ENCODE results near the gene MAP7D2.
"Not testable (repeated sequence)": the region's sequence is repeated elsewhere in the genome, so short reads cannot be mapped to it uniquely, and the experiment has no call there.

MAP7D2 gene

DNA sequence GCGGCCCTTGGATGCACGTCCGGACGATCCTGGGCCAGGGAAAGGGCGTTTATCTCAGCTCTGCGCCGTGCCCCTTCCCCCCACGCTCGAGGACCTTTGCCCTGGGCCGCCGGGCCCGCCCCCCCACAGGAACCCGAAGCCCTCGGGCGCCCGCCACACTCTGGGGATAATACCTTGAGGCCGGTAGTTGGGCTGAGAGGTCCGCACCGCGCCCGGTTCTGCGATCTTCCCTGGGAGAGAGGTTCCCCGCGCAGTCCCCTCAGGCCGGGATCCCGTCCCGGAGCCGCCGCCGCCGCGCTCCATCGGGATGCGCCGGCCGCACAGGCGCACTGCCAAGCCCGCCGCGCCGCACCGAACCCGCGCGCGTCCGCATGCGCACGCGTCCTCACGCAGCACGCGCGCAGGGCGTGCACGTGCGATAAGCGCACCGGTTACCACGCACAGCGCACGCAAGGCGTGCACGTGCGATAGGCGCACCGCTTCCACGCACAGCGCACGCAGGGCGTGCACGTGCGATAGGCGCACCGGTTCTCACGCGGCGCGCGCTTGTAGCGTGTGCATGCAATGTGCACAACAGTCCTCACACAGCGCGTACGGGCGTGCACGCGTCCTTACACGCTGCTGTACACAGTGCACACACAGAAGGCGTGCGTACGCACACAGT is at the start of gene MAP7D2:
MAP7D2 (minus strand) TSS at position 331 of the 664 bp plus-strand sequence; CDS start at position 303, 28 bp downstream.
- DNase-seq, result no peak

DNA sequence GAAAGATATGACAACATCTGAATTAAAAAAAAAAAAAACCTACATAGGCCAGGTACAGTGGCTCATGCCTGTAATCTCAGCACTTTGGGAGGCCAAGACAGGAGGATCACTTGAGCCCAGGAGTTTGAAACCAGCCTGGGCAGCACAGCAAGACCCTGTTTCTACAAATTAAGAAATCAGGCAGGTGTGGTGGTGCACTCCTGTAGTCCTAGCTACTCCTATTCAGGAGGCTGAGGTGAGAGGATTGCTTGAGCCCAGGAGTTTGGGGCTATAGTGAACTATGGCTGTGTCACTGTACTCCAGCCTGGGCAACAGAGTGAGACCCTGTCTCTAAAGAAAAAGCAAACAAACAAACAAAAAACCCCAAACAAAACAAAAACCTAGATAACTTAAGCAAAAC is 45.8 kb upstream of the MAP7D2 start:
- DNase-seq, result not testable (repeated sequence)

DNA sequence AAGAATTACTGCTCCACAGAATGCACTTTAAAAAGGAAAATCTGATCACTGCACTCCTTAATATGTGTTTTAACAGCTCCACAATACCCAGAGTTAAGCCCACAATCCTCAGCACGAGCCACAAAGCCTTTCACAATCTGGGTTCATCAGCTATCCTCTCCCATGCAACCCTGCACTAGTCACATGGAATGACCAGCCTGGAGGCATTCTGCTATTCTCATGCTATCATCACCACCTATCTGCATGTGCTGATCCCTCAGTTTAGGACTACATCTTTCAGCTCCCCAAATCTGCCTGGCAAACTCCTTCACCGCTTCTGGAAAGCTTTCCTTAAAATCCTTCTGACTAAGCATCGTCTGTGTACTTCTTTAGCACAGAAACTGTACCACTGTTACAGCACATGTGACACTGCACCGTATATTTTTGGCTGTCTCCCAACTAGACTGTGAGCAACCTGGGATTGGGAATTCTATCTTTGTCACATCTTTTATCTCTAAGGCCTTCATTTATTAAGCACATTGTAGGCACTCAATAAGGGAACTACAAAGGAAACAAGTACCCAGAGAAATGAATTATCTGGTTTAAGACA is 43.2 kb upstream of the MAP7D2 start:
- DNase-seq, result no peak

DNA sequence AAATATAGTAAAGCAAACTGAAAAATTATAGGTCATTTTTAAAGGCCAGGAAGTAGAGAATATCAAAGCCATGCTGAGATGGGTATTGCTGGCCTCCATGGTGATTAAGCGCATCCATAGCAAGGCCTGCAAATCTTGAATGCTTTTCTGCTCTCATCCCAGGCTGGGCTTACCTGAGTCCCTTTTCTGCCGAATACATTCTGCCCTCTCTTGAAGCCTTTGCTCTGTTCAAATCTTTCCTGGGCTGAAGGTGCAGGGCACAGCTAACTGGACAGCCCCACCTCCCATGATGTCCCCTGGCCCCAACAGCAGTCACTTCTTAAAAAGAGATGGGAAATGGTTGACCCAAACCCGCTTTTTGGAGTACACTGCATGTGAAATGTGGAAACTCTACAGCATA is 35.0 kb upstream of the MAP7D2 start:
- DNase-seq, result no peak

DNA sequence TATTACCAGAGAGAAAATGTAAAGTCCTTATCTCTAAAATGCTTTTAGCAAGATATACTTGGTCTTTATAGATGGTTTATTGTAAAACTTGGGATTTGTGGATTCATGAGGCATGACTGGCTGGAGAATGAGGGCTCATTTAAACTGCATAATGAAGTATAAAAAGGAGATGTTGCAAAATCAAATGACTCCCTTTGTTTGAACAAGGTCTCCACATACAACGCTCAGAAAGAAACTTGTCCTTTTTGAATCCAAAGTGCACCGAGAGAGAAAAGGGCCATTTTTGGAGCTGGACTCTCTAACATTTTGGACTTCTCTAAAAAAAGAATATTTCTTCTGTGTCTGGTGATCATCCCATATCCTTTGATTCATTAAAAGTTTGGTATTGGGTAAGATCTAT is 32.6 kb upstream of the MAP7D2 start:
- no peak for DNase-seq

DNA sequence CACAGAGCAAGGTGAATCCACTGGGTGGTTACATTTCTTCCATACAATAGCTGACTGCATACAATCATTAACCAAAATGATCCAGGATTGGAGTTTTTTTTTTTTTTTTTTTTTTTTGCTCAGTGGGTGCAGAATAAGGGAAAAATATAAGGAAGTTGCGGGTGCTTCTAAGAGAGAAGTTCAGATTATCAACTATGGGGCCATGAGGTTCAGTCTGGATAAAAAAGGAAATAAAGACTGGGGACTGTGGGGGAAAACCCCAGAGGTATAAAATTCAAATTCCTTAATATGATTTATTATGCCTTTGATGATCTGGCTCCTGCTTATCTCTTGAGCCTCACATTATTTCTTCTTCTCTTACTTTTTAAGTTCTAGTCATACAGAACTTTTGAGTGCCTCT is 30.9 kb upstream of the MAP7D2 start:
- no peak for DNase-seq

DNA sequence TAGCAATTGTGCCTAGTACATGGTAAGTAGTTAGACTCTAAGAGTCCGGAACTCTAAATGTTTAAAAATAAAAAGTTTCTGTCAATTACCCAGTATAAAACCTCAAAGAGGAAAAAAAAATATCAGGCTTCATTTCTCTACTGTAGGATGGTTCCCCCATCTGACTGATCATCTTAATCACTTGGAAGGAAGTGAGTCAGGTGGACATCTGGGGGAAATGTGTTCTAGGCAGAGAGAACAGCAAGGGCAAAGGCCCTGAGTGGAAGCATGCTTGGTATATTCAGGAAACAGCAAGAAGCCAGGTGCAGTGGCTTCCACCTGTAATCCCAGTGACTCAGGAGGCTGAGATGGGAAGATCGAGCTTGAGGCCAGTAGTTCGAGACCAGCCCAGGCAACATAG is 27.8 kb upstream of the MAP7D2 start:
- DNase-seq, result no peak

DNA sequence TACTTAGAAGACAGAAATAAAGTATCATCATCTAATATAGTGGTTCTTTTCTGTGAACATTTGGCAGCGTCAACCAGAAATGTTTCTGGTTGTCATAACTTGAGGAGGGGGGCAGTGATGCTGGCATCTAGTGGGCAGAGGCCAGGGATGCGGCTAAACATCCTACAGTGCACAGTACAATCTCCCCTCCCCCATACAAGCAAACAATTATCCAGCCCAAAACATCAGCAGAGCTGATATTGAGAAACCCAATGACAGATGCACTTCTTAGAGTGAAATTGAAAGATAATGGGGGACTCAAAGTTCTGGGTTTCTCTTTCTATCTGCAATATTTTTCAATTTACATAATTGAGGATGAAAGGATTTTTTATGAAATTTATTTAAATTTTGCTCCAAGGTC is 26.9 kb upstream of the MAP7D2 start:
- no peak for DNase-seq

DNA sequence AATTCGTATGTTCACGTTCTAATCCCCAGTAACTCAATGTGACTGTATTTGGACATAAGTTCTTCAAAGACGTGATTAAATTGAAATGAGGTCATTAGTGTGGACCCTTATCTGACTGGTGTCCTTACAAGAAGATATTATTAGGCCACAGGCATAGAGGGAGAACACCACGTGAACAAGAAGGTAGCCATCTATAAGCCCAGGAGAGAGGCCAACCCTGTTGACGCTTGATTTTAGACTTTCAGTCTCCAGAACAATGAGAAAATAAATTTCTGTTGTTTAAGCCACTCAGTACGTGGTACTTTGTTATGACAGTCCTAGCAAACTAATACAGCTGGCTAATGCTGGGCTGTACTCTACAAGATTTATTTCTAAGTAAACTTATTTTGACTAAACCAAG is 26.4 kb upstream of the MAP7D2 start:
- no peak for DNase-seq

DNA sequence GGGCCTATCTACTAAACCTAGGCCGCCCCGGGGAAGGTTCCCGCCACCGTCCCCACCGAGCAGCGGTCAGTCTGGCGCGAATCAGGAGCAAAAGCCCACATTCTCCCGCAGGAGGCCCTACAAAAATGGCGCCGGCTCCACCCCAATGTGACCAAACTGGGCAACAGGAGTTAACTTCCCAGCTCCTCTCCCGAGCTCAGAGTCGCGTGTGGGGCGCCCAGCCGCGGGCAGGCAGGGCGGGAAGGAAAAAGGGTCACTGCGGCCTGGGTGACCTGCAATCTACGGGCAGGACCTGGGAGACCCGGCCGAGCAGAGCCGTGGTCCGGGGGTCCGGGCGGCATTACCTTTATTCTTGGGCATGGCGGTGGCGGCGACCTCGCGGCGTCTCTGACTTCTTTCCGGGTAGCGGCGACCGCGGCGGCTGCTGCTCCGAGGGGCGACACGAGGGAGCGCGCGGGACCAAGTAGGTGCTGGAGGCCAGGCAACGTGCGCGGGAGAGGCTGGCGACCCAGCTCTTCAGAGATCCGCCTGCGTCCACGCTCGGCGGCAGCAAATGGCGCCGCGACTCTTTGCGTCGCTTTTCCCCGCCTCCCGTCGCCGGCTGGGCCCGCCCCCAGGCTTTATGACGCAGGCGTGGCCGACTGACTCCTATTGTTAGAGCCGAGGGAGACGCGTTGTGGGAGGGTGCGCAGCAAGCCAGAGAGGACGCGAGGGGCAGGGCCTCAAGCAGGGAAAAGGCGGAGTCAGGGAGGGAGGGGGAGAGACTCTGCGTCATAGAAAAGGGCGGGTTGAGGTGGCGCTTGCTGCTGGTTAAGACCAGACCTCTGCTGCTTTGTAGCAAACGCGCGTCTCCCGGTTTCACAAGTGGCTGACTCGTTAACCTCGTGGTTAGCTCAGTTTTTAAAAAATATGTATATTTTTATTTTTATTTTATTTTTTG is 24.8 kb upstream of the MAP7D2 start, which contains the start of gene EIF1AX:
EIF1AX (minus strand) TSS at position 558 of the 940 bp plus-strand sequence; CDS start at position 360, 198 bp downstream.
- DNase-seq, result peak; percentile 100

DNA sequence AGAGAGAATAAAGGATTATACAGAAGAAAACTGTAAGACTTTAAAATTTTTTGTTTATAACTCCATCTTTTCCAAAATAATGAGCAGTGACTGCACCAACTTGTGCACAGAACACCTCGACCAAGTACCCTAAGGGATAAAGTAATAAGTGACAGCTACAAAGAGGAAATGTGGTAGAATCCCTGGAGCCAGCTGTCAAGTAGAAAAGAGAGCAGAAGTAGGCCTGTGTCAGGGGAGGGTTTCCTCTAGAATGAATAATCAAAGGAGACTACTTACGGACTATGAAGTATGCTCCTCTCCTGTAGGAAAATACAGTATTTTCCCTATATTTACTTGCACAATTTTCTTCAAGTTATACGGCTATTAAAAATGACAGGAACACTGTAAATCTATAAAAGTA is 23.7 kb upstream of the MAP7D2 start:
- no peak for DNase-seq

DNA sequence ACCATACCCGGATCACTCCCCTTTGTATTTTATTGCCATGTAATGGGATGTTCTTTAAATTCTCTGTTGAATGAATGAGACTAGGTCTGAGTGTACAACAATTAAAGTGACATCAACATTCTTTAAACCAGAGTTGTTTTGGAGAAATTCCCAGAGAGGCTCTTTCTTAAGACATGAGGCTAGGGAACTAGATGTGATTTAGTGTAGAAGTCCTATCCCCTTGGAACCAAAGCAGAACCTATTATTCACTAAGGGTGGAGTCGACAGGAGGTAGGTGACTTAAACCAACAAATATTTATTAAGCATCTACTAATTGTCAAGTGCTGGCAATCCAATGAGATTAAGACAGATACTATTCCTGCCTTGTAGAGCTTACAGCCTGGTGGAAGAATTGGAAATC is 23.3 kb upstream of the MAP7D2 start:
- DNase-seq, result no peak

DNA sequence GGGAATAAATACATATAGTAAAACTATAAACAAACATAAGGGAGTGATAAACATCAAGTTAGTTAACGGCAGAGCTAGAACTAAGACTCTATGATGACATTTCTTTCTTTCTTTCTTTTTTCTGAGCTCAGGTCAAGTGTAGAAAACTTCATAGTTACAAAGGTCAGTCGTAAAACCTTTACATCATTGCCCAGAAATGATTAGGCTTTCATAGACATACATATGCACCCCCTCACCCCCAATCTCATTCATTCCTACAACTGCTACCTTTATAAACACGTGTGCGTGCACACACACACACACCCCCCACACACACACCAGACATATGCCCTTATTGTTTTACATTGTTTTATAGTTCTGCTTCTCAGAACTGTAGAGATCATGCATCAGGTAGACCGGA is 19.2 kb upstream of the MAP7D2 start:
- DNase-seq, result no peak

DNA sequence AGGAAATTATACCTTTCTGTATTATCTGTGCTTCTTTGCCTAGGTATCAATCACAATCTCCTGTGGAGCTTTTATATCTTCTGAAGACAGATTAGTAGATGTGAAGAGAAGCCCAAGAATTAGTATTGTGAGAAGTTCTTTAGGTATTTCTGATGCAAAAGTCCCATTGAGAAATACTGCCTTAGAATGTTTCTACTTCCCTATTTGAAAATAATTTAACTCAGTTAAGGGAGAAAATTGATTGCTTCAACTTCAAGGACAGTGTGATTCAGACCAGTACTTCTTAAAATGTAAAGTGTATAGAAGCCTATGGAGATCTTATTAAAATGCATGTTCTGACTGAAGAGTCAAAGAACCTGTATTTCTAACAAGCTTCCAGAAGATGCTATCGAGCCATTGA is 16.0 kb upstream of the MAP7D2 start:
- DNase-seq, result no peak

DNA sequence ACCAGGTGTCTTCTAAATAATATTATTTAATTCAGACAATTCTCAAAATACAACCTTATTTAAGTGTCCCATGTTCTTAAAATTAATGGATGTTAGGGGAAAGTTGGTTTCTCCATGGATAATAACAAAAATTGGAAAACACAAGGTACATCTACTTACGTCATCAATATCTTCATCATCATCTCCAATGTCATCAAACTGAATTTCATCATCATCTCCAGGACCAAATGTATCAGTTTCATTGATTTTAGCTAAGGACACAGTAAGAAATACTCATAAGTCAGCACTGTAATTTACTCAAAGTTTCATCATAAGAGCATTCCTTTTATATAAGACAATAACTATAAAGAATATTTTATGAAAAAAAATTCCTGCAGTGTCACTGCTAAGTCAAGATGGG is 13.7 kb upstream of the MAP7D2 start:
- no peak for DNase-seq

DNA sequence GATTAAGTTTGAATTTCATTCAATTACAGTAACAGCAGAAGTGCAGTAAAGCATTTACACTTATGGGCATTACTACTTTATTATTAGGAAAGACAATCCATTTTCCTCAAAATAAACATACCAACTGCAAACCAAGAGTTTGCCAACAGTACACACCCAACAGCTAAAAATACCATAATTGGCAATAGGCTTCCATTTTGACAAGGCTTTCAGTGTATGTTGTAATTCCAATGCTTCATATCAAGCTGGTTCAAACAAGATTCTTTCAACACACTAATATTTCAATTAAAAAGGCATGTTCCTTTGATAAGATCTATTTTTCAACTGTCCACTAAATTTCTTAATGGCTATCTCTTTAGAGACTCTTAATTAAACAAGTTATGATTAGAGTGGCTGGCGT is 12.8 kb upstream of the MAP7D2 start:
- no peak for DNase-seq

DNA sequence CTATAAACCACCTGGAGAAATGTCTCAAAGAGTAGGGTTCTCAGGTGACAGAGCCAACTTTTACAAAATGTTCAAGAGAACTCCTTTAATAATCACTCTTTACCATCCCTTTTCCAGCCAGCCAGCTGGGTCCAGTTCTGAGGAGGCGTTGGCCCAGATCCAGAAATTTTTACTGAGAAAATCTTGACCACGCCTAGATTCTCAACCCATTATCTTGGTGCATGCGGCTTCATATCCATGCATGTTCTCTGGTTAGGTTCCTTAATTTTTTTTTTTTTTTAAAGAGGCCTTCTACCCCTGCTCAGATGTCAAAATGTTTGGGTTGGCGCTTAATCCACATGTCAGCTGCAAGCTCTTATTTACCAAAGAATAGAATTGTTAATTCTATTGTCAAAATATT is 12.0 kb upstream of the MAP7D2 start:
- DNase-seq, result no peak

DNA sequence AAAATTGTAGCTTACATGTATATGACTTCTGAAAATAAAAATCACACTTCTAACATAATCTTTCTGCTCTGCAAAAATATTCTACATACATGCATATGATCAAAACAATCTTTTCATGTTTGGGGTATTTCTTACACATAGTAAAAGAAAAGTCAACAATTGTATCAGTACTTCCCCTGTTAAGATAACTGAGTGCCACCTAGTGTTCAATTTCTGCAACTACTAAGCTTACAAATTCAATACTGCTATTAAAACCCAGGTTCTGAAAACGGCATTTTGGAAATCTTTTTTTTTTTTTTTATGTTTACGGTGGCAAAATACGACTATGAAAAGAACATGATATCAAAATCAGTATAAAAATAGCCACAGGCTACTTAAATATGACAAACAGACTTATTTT is 10.7 kb upstream of the MAP7D2 start:
- not testable (repeated sequence) for DNase-seq

DNA sequence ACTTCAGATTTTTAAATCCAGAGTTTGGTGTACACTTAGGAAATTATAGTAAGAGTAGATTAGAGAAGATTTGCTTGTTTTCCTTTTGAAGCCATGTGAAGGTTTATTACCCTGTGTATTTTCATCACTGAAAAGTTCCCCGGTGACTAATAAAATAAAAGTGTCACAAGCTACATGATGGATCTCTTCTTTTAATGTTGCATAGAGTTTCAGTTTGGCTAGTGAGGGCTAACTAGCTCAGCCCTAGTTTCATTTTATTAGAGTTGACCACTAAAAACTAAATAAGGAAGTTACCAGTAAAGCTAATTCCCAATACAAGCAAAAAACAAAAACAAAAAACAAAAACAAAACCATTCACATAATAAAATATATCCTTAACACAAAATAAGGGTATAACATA is 10.1 kb upstream of the MAP7D2 start:
- DNase-seq, result not testable (repeated sequence)

DNA sequence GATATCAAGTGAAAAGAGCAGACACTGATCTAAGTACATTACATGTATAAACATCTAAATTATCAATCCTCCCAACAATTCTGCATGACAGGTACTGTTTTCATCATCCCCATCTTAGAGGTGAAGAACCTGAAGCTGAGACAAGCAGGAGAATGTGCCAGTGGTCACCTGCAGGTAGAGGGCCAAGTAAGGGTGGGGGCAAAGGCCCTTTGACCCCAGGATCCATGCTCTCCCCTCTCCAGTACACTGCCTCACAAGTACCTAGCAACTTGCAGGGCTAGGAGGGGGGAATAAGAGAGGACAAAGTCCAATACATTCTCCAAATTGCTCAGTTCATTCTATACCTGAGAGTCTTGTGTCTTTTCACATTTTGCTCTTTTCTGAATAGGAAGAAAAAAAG is 8.3 kb upstream of the MAP7D2 start:
- no peak for DNase-seq

DNA sequence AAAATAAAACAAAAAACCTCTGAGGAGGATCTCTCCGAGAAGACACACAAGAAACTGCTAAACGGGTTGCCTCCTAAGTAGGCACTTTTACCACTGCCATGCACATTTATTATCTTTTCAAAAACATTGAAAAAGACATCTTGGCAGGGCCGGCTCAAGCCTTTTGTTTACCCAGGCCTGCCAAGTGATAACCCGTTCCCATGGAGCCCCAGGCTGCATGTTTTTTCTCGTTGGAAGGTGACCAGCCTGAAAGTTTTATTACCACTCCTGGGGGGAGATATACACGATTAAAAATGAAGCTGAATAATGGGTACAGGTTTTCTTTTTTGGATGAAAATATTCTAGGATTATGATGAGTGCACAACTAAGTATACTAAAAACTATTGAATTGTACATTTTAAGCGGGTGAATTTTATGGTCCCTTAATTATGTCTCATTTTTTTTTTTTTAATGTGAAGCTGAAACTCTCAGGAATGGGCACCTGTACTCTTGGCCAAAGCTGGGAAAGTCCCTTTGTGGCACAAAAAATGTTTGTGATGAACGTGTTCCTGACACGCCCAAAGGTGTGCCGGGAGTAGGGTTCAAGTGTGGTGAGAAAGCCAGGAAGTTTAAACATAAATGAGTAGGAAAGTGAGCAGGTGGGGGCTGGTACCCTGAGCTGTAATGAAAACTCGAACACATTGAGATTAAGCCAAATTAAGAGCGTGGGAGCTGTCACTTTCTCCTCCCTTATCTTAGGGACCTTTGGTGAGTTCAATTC is 1.5 kb upstream of the MAP7D2 start:
- DNase-seq, result no peak

DNA sequence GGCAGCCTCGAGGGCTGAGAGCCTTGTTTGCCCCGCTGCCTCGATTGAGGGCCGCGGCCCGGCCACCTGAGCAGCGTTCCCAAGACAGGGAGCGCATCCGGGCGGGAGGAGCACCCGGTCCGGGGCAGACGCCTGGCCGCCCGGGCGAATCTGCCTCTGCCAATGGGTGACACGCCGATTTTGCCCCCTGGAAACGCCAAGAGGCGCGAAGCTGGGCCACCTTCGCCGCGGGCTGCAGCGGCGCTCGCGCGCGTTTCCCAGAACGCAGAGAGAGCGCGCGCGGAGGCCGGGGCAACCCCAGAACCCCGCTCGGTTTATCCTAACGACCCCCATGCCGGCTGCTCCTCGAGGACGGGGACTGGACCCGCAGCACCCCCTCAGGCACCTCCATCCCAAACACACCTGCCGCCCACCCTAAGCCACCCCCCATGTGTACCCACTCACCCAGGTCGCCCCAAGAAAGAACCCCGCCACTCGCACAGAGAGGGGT is 575 bp downstream of the MAP7D2 start:
- DNase-seq, result no peak

Measured in activated CD4-positive, alpha-beta T cell treated with anti-CD3 and anti-CD28 coated beads, Interleukin-2, amount 50 U/mL, for 16 hours (primary cell).